Measurements from ENCODE around the gene TXN. TPM values are rescaled to one million over a fixed set of nuclear protein-coding genes. Genes with fewer than 3 reads are reported as not detected.

TXN gene
- total and polyA plus RNA-seq, 2 of the 4 experiments (the other 2 are of a cell fraction) = 277 to 578 TPM

DNA sequence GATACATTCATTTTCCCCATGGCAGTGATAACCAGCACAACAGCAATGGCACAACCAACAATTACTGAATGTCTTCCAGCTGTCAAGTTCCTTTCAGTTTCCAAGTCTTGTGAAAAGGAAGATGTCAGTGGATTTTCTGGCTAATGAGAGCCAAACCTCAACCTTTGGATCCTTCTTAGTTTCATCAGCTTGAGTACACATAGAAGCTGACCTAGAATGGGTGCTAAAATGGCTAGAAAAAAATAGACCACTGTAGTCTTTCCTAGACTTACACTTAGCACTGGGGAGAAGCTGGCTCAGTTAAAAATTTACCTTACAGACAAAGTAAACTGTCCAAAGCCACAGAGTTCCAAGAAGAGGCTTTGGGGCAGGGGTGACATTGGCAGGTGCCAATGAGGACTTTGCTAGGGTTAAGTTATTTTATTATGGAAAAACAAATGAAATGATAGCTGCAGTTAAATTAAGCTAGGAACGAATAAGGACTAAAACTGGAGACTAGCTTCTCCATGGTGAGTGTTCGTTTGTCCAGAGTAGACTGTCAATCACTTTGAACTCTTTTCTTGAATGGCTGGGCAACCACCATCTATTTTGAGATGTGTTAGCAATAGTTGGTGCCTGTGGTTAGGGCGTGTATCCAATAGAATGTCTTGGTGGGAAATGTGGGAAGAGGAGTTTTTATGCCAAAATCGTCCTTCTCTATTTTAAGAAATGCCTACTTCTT lies 25.9 kb upstream of the TXN start:
- CTCF ChIA-PET = no interaction called here
- Histone ChIP-seq H3K27ac (ENCODE audit: insufficient read depth, low read length) (no peak overlapping the region), H3K4ac (ENCODE audit: low read depth, low read length) (no peak overlapping the region), H2BK20ac (ENCODE audit: low read depth, low read length) (no peak overlapping the region), H3K4me3 (ENCODE audit: insufficient read depth, low read depth, low read length) (no peak overlapping the region), H4K5ac (ENCODE audit: low read depth, low read length) (no peak overlapping the region), H3K27me3 (ENCODE audit: control insufficient read depth, insufficient read depth, low read length) (peaks cover 4% of the 10 kb centered on the region; the same call in 1 of the 2 replicates), H3K18ac (ENCODE audit: low read depth, low read length) (no peak overlapping the region), H2BK15ac (ENCODE audit: low read depth, low read length) (no peak overlapping the region), H2AFZ (replicated peaks; ENCODE audit: low read length, poor library complexity) (no peak overlapping the region), H4K8ac (ENCODE audit: low read depth in 2 of 2, low read length in 2 of 2) (no peak overlapping the region), H3K36me3 (ENCODE audit: control insufficient read depth, insufficient read depth, low read length) (no peaks in the 10 kb centered on the region), H3K9ac (ENCODE audit: low read depth, low read length) (no peak overlapping the region), H3K4me2 (ENCODE audit: low read depth, low read length) (no peak overlapping the region; the same call in 1 of the 2 replicates), H3K9me1 (ENCODE audit: insufficient read depth, low read length) (no peaks in the 10 kb centered on the region), H4K91ac (ENCODE audit: insufficient read depth, low read depth, low read length) (no peak overlapping the region), H2BK120ac (ENCODE audit: low read depth, low read length) (no peak overlapping the region), H3K9me3 (ENCODE audit: control insufficient read depth, insufficient read depth, low read length) (no peaks in the 10 kb centered on the region), H3K79me1 (ENCODE audit: low read depth in 1 of 2, low read length in 2 of 2) (no peaks in the 10 kb centered on the region), H3K56ac (ENCODE audit: extremely low read depth, insufficient read depth, low read length) (no peak overlapping the region), H3K4me1 (ENCODE audit: control insufficient read depth, insufficient read depth, low read length) (peaks cover 2% of the 10 kb centered on the region; the same call in 1 of the 2 replicates), H3K14ac (replicated peaks; ENCODE audit: low read depth, low read length) (no peak overlapping the region), H3K23ac (ENCODE audit: low read depth, low read length) (no peak overlapping the region), H2BK5ac (ENCODE audit: low read depth, low read length, poor library complexity, severe bottlenecking) (no peak overlapping the region), H2AK5ac (ENCODE audit: low read depth, low read length) (no peak overlapping the region), H4K20me1 (ENCODE audit: insufficient read depth, low read length) (no peaks in the 10 kb centered on the region), H2AK9ac (replicated peaks; ENCODE audit: low read depth, low read length, poor library complexity) (no peak overlapping the region)
- dilution Hi-C loops (cut with HindIII; ENCODE audit: low sequenced_read_pairs, unreplicated experiment) (no loop called here), in situ Hi-C loops (cut with MboI; ENCODE audit: low sequenced_read_pairs) (loop anchor here (25.0 kb wide), 1 partner anchor 330 kb away; no protein-coding TSS in a partner anchor), intact Hi-C loops (cut with micrococcal nuclease) (no loop called here)
- TF ChIP-seq POLR2A (IDR thresholded peaks at IDR 0.05; ENCODE audit: low read depth, low read length) (no peak), CHD1 (IDR thresholded peaks at IDR 0.05; ENCODE audit: low read depth, low read length) (no peak), BHLHE40 (IDR thresholded peaks at IDR 0.05; ENCODE audit: low read depth, low read length) (no peak), SMC3 (IDR thresholded peaks at IDR 0.05; ENCODE audit: low read depth, low read length) (no peak), FOS (IDR thresholded peaks at IDR 0.05; ENCODE audit: low read depth, low read length) (no peak), CEBPB (IDR thresholded peaks at IDR 0.05; ENCODE audit: low read depth, low read length) (no peak), RAD21 (IDR thresholded peaks at IDR 0.05; ENCODE audit: low read length) (no peak), NFE2L2 (IDR thresholded peaks at IDR 0.05; ENCODE audit: low read depth, low read length) (no peak), MAFK (IDR thresholded peaks at IDR 0.05; ENCODE audit: low read depth, low read length) (no peak), RCOR1 (IDR thresholded peaks at IDR 0.05; ENCODE audit: insufficient replicate concordance, low read length) (no peak), MXI1 (IDR thresholded peaks at IDR 0.05; ENCODE audit: borderline replicate concordance, low read depth, low read length) (no peak), RFX5 (IDR thresholded peaks at IDR 0.05; ENCODE audit: low read depth, low read length) (no peak)
- TF ChIP-seq, protein P1, sequence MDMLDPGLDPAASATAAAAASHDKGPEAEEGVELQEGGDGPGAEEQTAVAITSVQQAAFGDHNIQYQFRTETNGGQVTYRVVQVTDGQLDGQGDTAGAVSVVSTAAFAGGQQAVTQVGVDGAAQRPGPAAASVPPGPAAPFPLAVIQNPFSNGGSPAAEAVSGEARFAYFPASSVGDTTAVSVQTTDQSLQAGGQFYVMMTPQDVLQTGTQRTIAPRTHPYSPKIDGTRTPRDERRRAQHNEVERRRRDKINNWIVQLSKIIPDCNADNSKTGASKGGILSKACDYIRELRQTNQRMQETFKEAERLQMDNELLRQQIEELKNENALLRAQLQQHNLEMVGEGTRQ (IDR thresholded peaks at IDR 0.05; ENCODE audit: low read depth, low read length) = no peak
- TF ChIP-seq, protein P2, sequence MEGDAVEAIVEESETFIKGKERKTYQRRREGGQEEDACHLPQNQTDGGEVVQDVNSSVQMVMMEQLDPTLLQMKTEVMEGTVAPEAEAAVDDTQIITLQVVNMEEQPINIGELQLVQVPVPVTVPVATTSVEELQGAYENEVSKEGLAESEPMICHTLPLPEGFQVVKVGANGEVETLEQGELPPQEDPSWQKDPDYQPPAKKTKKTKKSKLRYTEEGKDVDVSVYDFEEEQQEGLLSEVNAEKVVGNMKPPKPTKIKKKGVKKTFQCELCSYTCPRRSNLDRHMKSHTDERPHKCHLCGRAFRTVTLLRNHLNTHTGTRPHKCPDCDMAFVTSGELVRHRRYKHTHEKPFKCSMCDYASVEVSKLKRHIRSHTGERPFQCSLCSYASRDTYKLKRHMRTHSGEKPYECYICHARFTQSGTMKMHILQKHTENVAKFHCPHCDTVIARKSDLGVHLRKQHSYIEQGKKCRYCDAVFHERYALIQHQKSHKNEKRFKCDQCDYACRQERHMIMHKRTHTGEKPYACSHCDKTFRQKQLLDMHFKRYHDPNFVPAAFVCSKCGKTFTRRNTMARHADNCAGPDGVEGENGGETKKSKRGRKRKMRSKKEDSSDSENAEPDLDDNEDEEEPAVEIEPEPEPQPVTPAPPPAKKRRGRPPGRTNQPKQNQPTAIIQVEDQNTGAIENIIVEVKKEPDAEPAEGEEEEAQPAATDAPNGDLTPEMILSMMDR (conservative IDR thresholded peaks at IDR 0.05; ENCODE audit: low read depth, low read length) = no peak
- TF ChIP-seq, protein P3, sequence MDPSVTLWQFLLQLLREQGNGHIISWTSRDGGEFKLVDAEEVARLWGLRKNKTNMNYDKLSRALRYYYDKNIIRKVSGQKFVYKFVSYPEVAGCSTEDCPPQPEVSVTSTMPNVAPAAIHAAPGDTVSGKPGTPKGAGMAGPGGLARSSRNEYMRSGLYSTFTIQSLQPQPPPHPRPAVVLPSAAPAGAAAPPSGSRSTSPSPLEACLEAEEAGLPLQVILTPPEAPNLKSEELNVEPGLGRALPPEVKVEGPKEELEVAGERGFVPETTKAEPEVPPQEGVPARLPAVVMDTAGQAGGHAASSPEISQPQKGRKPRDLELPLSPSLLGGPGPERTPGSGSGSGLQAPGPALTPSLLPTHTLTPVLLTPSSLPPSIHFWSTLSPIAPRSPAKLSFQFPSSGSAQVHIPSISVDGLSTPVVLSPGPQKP (IDR thresholded peaks at IDR 0.05; ENCODE audit: borderline replicate concordance, low read depth, low read length) = no peak
- ATAC-seq (ENCODE audit: low read depth) = no peak
- no TSS peak for BruUV-seq (replicated peaks)
- POLR2A ChIA-PET (ENCODE audit: unreplicated experiment) = no interaction called here
- WGBS, 2 experiments (ENCODE audit: extremely low coverage in 2 of 2, insufficient read length in 1 of 2) = 67% methylated on average over 2 of the region's 4 CpGs; no CpG with 5 or more reads in 1 of the 2 experiments
- DNase-seq = no peak

Measured in IMR-90 (cell line).